NCI-H345 treated with DMSO at 0.1 percent for 48 hours (cell line): ENCODE measurements around the gene SCP2D1.
"Not testable (repeated sequence)": the region's sequence is repeated elsewhere in the genome, so short reads cannot be mapped to it uniquely, and the experiment has no call there.

Experiments used
- DNase-seq: peaks from one replicate; lab custom pipeline; 2025; ENCODE audit not compliant: unreplicated experiment; lab: John Stamatoyannopoulos, UW

Gene SCP2D1

DNA sequence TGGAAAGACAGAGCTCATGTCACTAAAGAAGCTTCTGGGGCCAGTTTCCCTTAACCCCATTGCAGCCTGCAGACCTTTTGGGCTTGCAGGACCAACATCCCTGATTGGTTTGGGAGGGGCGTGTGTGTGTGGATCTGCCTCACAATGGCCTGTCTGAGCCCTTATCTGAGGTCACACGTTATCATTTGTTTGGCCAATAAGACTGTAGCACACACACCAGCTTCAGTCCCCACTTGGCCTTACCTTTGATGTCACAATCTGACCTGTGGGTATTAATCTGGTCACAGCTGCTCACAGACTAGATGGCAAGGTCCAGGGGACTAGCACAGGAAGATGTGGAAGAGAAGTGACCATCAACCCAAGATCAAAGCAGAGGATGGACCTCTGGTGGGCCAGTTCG lies at the start of gene SCP2D1:
SCP2D1 (plus strand) TSS at position 301 of the 400 bp plus-strand sequence; CDS start at position 334, 33 bp downstream.
- no peak for DNase-seq

DNA sequence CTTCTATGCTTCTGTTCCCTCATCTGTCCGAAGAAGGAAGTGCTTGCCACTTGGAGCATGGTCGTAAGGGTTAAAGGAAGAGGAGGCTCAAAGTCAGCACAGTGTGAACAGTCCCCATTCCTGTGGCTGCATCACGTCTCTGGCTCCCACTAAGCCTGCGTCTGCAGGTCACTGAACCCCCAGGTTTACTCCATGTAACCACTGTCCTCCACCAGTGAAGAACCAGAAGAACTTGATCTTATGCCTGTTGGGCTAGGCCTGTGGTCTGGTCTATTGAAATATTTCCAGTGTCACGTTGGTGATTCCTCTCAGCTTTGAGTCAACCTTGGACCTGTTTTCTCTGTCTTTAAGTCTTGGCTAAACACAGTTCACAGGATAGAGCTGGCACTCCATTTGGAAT lies 45.9 kb upstream of the SCP2D1 start:
- no peak for DNase-seq

DNA sequence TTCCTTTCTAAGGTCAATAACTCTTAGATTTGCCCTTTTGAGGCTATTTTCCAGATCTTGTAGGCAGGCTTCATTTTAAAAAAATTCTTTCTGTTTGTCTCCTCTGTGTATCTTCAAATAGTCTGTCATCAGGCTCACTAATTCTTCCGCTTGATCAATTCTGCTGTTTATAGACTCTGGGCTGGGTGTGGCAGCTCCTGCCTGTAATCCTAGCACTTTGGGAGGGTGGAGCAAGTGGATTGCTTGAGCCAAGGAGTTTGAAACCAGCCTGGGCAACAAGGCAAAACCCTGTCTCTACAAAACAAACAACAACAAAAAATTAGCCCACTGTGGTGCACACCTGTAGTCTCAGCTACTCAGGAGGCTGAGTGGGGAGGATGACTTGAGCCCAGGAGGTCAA lies 40.0 kb upstream of the SCP2D1 start:
- no peak for DNase-seq

DNA sequence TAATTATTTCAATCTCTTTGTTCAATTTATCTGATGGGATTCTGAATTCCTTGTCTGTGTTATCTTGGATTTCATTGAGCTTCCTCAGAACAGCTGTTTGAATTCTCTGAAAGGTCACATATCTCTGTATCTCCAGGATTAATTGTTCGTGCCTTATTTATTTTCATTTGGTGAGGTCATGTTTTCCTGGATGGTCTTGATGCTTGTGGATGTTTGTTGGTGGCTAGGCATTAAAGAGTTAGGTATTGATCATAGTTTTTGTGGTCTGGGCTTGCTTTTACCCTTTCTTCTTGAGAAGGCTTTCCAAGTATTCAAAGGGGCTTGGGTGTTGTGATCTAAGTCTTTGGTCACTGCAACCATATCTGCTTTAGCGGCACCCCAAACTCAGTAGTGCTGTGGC lies 39.4 kb upstream of the SCP2D1 start:
- DNase-seq = no peak

DNA sequence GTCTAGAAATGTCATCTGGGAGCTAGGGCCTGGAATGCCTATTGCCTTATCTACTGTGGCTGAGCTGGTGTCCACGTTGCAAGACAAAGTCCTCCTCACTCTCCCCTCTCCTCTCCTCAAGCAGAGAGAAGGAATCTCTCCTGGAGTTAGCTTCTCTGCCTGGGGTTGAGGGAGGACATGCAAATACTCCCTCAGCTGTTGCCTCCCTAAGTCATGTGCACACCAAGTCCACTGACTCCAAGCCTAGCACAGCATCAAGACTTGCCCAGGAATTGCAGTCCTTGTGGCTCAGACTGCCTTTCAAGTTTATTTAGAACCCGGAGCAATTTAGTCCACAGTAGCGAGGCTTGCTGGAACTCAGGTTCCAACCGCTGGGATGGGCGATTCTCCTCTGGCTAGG lies 38.0 kb upstream of the SCP2D1 start:
- no peak for DNase-seq

DNA sequence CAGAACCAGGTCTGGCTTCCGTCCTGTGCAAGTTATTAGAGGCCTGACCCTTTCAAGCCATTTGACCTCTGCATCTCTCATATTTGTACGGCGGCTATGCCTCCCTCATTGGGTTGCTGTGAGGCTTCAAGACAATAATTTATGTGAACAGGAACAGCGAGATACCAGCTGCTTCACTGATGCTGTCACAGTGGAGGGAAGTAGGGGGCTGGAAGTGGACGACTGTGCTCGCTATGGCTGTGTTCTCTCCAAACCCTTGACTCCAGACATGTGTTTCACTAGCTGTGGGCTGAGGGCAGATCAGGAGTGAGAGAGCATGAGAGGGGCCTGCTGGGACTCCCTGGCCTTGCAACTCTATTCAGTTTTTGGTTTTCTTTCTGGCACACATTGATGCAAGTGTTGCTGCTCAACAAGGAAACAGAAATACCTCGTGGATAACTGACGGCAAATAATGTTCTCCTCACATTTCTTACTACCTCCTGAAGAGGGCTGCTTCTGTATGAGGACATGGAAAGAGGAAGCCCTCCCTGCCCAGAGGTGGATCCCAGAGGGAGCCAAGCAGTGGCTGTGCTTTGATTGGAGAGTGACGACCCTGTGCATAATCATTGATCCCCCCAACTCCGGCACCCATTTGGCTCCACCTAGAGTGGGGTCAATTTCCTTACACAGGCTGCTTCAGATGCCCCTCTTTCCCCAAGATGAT lies 34.7 kb upstream of the SCP2D1 start:
- DNase-seq = no peak

DNA sequence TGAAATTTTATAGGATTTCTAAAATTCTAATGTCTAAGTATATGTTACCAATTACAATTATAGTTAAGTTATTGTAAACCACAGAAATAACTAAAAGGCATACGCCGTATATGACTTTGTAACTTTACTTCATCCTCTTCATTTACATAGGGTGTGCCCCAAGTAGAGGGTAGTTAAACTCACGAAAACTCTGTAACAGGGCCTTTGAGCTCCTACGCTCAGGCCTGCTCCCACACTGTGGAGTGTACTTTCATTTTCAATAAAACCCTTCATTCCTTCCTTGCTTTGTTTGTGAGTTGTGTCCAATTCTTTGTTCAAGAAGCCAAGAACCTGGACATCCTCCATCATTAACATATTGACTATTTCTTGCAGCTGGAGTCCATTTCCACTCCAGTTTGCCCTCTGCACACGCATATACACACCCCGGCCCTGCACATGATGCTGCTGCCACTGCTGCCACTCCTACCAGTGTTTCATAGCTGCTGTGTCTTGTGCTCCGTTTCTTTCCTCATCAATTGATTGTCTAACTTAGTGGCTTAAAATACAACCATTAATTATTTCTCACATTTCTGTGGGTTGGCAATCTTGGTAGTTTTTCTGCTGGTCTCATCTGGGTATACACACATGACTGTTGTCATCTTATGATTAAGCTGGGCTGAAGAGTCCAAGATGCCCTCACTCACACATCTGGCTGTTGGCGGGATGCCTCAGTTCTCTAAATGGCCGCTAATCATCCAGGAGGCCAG lies 33.0 kb upstream of the SCP2D1 start:
- no peak for DNase-seq

DNA sequence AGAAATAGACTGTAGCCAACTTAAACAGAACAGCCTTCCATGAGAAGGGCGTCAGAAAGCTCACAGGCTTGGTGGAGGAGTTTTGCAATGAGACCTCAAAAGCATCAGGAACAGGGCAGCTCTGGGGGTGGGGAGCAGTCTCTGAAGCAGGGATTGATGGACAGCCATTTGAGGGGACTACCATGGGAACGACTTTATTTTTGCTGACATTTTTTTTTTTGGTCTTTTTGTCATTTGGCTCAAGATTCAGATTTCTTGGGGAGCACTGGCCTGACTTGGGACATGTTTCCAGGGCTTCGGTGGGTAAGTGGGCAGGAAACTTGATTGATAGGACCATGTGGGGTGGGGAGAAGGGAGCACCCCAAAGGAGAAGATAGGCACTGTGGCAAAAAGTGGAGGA lies 32.1 kb upstream of the SCP2D1 start:
- DNase-seq = no peak

DNA sequence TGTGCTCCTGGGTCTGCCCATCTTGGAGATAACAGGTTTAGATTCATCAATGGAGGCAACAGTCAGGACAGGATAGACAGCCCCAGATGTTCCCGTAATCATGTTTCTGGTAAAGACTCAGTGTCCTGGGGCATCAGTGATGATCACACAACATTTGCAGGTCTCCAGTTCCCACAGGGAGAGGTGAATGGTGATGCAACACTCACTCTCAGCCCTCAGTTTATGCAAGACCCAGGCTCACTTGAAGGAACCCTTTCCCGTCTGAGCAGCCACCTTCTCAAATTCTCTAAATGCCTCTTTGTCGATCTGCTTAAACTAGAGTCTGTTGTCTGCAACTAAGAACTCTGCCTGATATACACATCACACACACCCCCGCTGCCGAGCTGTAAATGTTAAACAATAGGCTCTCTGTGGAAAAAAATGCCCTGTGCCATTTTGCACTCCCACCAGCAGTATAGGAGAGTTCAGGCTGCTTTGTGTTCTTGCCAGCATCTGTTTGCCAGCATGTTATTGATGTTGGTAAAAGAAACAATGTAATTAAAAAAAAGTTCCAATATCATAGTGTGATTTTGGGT lies 30.1 kb upstream of the SCP2D1 start:
- no peak for DNase-seq

DNA sequence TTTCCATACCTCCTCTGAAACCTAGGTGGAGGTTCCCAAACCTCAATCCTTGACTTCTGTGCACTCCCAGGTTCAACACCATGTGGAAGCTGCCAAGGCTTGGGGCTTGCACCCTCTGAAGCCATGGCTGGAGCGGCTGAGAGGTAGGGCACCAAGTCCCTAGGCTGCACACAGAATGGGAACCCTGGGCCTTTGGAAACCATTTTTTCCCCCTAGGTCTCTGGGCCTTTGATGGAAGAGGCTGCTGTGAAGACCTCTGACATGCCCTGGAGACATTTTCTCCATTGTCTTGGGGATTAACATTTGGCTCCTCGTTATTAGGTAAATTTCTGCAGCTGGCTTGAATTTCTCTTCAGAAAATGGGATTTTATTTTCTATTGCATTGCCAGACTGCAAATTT lies 26.5 kb upstream of the SCP2D1 start:
- not testable (repeated sequence) for DNase-seq

DNA sequence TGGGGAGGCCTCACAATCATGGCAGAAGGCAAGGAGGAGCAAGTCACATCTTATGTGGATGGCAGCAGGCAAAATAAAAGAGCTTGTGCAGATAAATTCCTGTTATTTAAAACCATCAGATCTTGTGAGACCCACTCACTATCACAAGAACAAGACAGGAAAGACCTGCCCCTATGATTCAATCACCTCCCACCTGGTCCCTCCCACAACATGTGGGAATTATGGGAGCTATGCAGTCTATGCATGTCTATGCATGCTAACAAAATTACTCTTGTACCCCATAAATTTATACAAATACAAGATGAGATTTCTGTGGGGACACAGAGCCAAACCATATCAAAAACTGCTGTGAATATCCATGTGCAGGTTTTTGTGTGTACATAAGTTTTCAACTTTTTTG lies 25.6 kb upstream of the SCP2D1 start:
- DNase-seq = no peak

DNA sequence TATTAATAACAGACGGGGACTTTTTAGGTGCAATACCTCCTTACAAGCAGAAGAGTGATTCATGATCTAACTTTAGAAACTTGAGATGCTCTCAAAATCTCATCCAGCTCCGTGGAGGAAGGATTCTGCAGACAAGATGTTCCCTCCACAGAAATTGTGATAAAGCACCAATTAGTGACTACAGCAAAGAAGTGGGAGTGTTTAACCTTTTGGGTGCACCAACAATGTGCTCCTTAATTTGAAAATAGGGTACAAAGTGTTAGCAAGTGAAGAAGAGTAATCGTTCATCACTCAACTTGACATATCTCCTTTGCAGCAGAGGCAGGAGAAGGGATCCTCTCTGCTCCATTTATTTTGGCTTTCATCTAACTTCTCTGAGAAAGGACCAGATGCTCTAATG lies 22.8 kb upstream of the SCP2D1 start:
- DNase-seq = no peak

DNA sequence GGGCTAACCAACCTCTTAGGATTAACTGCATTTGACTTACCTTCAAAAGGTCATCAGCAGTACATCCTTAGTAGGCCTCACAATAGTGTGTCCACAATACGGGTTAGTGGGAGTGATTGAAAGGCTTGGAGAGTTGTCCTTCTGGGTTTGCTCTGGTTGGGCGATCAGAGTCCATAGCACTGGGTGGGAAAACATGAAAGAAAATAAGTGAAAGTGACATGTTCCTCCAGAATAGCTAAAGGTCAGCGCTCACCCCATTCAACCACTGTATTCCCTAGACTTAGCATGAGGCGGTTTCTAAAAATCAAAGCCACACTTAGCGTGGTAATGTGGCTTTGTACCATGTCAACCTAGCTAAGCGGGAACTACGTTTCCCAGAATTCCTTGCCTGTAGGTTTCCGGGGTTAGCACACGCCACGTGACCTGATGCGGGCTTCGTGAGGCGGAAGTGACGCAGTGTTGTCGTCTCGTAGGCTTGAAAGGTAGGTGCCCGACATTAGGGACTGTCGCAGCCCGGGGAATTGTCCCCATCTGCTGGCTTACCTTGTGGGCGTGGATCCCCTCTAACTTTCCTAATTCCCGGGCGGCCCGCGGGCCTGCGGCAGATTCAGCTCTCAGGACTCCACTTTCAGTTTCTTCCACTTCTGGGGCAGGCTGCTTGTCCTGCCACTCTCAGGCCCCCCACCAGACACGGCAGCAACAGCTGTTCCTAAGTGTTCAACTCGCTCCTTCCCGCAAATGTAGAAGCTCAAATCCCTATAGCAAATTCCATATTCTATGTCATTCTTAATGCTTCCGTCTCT lies 19.8 kb upstream of the SCP2D1 start:
- DNase-seq = peak; percentile 96

DNA sequence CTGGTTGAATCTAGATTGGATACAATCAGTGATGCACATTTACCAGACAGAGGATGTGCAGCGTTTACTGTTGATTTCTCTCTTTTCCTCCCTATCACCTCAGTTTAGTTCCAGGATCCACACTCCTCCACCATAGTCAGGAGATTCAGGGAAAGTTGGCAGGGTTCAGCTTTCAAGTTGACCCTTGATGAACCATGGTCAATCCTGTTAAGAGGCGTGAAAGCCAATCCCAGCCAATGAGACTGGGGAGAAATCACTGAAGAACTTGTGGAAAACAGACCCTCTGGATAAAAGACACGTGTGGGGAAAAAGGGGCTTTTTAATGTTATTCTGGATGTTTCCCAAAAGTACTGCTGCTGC lies 19.2 kb upstream of the SCP2D1 start:
- no peak for DNase-seq

DNA sequence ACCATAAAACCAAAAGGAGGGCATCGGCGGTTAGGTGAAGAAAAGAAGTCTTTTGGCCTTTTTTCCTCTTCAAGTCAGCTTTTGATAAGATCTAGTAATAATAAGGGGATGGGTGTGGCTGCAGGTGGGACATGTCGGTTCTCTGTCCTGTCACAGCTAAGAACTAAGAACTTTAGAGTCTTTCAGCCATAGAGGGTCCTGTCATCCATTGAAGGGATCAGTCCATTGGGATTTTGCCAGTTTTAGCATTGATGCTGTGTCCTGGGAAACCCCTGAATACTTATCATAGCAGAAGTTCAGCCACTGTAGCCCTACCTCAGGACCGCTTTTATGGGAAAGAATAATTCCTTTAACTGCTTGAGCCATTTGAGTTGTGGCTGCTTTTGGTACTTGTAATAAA lies 18.2 kb upstream of the SCP2D1 start:
- DNase-seq = no peak

DNA sequence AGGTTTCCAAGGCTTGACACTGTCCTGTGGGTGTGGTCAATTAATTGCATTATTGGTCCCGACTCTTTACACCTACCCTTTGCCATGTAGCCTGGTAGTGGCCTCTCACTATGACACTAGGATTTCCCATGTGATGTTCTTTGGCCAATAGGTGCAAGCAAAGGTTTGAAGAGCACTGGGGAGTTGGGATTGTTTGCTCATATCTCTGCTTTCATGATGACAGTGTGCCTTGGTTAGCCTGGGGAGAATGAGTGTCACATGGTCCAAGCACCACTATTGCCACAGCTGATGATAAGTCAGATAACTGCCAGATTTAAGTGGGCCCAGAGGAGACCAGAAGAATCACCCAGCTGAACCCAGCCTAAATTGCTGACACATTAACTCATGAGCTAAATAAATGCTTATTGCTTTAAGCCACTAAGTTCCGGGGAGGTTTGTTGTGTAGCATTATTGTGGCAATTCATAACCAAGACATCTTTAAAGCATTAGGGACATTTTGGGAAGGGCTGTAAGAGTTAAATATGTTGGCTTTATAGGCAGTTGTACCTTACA lies 17.2 kb upstream of the SCP2D1 start:
- no peak for DNase-seq

DNA sequence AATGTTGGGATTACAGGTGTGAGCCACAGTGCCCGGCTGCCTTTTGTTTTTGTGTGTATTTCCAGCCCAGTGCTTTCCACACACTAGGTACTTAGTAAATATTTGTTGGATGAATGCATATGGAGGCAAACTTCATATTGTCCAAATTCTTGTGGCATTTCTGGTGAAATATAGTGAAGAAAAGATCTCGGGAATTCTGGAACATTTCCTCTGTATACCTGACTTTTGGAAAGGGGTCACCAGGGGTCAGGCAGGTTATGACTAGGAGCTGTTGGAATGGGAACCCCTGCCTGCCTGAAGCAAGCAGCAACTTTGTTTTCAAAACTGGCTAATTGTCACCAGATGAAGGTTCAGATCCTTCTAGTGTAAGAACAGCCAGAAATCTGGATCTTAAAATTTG lies 12.1 kb upstream of the SCP2D1 start:
- DNase-seq = no peak

DNA sequence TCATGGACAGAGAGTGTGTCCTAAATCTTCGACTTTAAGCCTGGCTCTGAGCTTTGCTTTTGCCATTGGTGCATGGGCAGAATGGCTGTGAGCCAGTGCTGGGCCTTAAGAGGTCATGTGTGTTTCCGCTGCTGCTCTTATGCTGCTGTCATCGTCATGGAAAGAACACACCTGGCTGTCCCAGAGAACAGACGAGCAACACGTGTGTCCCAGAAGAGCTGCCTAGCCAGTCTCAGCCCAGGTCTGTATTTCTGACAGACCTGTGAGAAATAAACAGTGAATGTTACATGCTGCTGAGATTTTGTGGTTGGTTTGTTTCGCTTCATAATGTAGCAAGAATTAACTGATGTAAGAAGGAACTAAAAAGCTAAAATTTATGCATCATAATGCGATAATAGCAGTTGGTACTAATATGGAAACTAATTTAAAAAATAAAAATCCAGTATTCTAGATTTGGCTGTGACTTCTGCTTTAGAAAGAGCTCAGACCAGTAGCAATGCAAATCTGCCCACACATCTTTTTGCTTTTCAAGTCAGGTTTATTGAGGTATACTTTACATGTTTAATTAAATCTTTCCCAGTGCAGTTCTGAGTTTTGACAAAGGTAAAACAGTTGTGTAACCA lies 11.5 kb upstream of the SCP2D1 start:
- no peak for DNase-seq

DNA sequence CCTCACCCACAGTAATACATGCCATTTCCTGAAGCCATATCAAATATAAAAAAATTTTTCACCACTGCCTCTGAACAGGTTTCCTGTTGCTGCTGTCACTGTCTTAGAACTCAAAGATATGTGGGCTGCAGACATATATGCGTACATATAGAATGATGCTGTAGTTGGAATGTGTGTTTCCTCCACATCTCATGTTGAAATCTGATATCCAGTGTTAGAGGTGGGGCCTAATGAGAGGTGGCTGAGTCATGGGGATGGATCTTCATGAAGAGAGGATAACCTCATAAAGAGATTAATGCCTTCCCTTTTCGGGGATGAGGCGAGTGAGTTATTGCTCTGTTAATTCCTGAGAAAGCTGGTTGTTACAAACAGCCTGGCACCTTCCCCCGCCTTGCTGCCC lies 7.7 kb upstream of the SCP2D1 start:
- no peak for DNase-seq

DNA sequence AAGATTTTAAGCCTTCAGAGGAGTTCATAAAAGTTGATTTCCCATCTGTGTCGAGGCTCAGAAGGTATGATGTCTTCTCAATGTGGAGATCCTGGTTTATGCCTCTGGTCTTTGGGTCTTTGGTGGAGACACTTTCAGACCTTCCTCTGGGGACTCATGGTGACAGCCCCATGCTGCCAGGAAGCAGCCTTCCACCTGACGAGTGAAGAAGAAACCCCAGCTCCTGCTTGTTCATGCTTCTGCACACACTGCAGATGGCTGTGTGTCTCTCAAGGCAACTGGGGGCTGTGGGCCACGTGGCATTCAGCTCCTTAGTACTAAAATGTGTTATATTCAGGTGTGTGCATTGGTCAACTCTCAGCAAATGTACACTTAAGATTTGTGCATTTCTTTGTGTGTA lies 4.9 kb upstream of the SCP2D1 start:
- no peak for DNase-seq

DNA sequence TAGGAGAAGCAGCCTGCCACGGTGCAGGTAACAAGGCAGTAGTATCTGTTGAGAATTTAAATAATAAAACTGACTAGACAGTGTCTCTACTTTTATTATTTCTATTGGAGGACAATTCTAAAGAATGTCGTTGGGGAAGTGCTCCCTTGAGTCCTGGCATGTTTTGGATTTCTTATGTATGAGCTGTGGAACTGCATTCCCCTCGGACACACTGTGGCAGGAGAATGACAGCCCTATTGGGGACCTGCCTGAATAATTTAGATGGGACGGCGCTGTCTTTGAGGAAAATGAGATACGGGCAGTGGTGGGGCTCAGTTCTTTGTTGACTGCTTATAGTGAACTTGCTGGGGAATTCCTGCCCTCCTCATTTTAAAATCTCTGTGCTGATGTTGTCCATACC lies 2.4 kb upstream of the SCP2D1 start:
- no peak for DNase-seq
